T follicular helper cell (primary cell): ENCODE results near the gene TRIM2.

Source experiments
- DNase-seq: peaks from one replicate; pipeline ENCODE4 v3.0.0-alpha.2; 2020; ENCODE audit warnings: low read depth

The TRIM2 gene

GRCh38 chr4:153275380-153276276 lies 71.4 kb downstream of the TRIM2 start:
- no peak for DNase-seq

GRCh38 chr4:153276971-153277370 lies 72.7 kb downstream of the TRIM2 start:
- no peak for DNase-seq

DNA sequence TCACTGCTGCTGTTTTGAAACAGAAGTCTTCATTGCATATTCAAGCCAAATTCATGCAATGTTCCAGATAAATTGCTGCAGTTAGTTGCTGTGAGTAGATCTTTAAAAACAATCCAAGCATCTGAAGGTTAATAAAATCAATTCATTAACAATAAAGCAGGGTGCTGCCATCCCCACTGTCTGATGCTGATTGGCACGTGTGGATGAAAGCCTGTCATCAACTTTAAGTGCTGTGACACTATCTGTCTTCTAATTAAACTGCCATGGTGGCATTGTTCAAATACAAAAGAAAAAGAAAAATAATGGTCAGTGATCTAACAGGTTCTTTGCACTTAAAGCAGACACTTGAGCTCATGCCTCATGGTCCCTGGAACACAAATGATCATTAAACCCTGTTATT lies 77.2 kb downstream of the TRIM2 start:
- DNase-seq: no peak

- DNase-seq: no peak
Measured at GRCh38 chr4:153282023-153282422, 77.8 kb downstream of the TRIM2 start.

- no peak for DNase-seq
Measured at GRCh38 chr4:153283260-153283659, 79.0 kb downstream of the TRIM2 start.

DNA sequence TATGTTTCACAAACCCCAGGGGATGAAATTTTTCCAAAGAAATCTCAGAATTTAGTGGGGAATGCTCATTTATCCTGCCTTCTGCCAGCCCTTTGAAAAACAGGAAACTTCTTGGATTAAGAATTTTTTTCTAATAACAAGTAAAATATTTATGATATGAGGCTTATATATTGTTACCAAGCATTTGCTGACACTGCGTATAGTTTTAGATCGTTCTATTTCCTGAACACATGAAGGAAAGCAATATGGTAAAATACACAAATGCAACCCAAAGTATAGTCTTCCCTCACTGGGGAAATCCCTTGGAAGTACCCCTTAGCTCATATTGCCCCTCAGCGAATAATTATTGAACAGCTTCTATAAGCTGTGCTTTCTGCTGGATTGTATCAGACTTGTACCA lies 85.9 kb downstream of the TRIM2 start:
- DNase-seq: no peak

DNA sequence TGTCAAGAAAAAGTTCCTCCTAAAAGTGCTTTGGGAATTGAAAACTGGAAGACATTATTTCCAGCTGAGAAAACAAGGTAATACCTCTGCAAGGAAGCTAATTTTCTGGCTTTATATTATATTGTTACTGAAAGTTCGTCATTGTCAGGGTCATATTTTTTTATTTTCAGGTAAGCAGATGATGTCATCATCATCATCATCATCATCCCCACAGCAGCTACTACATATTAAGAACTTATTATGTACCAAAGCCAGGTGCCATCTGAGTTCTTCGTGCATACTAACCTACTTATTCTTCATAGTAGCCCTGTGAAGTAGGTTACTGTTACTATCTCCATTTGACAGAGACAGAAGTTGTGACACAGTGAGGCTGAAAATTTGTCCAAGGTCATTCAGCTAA lies 87.3 kb downstream of the TRIM2 start:
- no peak for DNase-seq

GRCh38 chr4:153292897-153293741 lies 88.9 kb downstream of the TRIM2 start:
- DNase-seq: no peak

- no peak for DNase-seq
Measured at GRCh38 chr4:153293742-153294057, 89.5 kb downstream of the TRIM2 start.

- DNase-seq: no peak
Measured at GRCh38 chr4:153294631-153295030, 90.4 kb downstream of the TRIM2 start.

- no peak for DNase-seq
Measured at GRCh38 chr4:153295131-153295755, 91.0 kb downstream of the TRIM2 start.

- DNase-seq: no peak
Measured at GRCh38 chr4:153296040-153296823, 92.0 kb downstream of the TRIM2 start.

DNA sequence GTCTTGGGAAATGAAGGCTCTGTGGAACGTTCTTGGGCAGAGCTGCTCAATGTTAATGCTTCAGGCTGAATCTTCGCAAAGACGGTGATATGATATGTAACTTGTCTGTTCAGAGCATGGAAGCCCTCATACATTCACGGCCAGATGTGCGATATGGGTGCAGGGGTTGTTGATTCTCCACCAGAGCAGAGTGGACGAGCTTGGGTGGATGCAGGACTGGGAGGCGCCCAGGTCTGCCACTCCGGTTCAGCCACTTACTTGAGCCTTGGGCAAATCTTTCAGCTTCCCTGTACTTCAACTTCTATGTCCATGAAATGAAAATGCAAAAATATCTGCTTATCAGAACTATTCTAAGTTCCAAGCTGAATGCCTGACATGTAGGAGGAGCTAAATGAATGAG lies 92.9 kb downstream of the TRIM2 start:
- no peak for DNase-seq

GRCh38 chr4:153310793-153311192 lies 106.5 kb downstream of the TRIM2 start:
- no peak for DNase-seq

GRCh38 chr4:153314915-153315314 lies 110.7 kb downstream of the TRIM2 start:
- no peak for DNase-seq

DNA sequence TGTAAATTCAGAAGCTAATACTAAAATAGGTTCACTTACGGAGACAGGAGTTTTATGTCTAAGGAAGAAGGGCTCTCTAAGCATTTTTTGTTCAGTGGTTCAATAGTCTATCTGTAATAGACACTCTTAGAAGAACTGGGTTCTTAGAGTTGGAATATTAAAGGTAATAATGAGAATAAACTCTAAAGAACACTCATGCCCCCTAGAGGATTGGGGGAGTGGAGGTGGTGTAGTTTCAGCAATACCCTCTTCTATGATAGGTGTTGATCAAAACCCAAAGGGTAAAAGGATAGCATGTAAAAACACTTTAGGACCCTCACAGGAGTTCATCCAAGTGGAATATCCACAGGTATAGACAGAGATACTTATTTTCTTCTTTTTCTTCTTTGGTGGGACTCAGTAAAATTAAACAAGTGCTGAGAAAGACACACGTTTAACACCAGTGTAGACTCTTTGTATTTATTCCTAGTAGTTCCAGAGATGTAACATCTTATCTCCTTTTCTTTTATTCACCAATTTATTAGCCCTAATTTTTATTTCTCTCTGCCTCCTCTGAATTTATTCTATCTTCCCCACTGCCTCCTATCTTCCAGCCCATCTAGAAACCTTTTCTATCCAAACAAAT lies 114.6 kb downstream of the TRIM2 start:
- no peak for DNase-seq

GRCh38 chr4:153322791-153323190 lies 118.5 kb downstream of the TRIM2 start:
- no peak for DNase-seq

- DNase-seq: no peak
Measured at GRCh38 chr4:153324046-153324445, 119.8 kb downstream of the TRIM2 start.

- no peak for DNase-seq
Measured at GRCh38 chr4:153325558-153325957, 121.3 kb downstream of the TRIM2 start.

DNA sequence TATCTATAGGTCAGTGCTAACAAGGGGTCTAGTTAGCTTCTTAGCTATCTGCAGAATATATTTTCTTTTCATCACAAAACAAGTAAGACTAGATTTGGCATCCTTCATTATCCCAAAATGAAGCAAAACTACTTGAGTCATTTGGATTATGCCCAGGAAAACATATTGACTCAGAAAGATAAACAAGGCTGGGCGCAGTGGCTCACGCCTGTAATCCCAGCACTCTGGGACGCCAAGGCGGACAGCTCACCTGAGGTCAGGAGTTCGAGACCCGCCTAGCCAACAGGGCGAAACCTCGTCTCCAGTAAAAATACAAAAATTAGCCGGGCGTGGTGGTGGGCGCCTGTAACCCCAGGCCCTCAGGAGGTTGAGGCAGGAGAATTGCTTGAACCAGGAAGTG lies 122.3 kb downstream of the TRIM2 start:
- DNase-seq: no peak

DNA sequence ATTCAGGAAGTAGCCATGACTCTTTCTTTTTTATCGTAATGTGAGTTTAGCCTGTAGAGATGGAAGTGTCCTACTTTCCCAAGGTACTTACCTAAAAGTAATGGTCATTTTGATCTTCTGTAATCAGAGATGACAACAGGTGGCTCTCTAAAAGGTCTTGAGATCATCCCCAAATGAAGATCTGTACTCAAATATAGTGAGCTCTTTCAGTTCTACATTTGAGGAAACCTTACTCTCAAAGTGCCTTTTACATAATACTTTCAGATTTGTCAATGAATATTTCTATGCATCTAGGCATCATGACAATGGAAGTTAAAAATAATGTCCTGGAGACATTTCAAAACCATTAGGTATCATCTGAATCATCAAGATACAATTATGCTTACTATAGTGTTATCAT lies 123.0 kb downstream of the TRIM2 start:
- DNase-seq: no peak
